Ascending aorta (tissue), 2 donors: Measurements from ENCODE around the gene INTS11. TPM values are rescaled to one million over a fixed set of nuclear protein-coding genes. Genes with fewer than 3 reads are reported as not detected.
A peak's percentile ranks its signal among the peaks of the same experiment; 100 is the strongest.

Experiments used
- DNase-seq, 2 donors: peaks; one replicate each; pipeline ENCODE4 v3.0.0-alpha.2; 2019; ENCODE audit warnings: low spot score in 2 of 2
- H3K27ac ChIP-seq, 2 donors: fragments of 200-600 bp; sonication (generic); one replicate each; pipeline ENCODE4 v1.5.1; 2016 to 2017; ENCODE audit warnings: mild to moderate bottlenecking in 1 of 2
- H3K27me3 ChIP-seq: fragments of 200-600 bp; sonication (generic); one replicate; pipeline ENCODE4 v1.5.1; 2017
- H3K36me3 ChIP-seq, 2 donors: fragments of 200-600 bp; sonication (generic); one replicate each; pipeline ENCODE4 v1.5.1; 2016
- H3K4me1 ChIP-seq, 2 donors: fragments of 200-600 bp; sonication (generic); one replicate each; pipeline ENCODE4 v1.5.1; 2016 to 2017; ENCODE audit warnings: mild to moderate bottlenecking in 1 of 2
- H3K4me3 ChIP-seq, 2 donors: fragments of 200-600 bp; sonication (generic); one replicate each; pipeline ENCODE4 v1.5.1; 2016 to 2017; ENCODE audit warnings: mild to moderate bottlenecking in 1 of 2
- H3K9me3 ChIP-seq, 2 donors: fragments of 200-600 bp; sonication (generic); one replicate each; pipeline ENCODE4 v1.5.1; 2016
- intact Hi-C: fragments of 100-400 bp; cut with DNase I; formaldehyde crosslinking; loops from one replicate; pipeline ENCODE4 v1.15.1; 2023
- total RNA-seq: library from RNA; depleted of rRNA; stranded (reverse); fragments of >200 nt; gene quantifications from one replicate; pipeline ENCODE4 v1.1.0, GENCODE V29; 2016
- TF ChIP-seq, protein P1 (sequence below), 3 experiments: fragments of 200-600 bp in 2 of 3; fragments of 450-650 bp in 1 of 3; sonication (generic) in 2 of 3; IDR thresholded peaks; one replicate each; pipeline ENCODE4 v1.5.1; 2016 to 2019; ENCODE audit warnings: antibody characterized with exemption in 3 of 3, mild to moderate bottlenecking in 1 of 3, moderate library complexity in 1 of 3

INTS11 gene
- total RNA-seq, 1 donor from 2014 or later = 214 TPM

DNA sequence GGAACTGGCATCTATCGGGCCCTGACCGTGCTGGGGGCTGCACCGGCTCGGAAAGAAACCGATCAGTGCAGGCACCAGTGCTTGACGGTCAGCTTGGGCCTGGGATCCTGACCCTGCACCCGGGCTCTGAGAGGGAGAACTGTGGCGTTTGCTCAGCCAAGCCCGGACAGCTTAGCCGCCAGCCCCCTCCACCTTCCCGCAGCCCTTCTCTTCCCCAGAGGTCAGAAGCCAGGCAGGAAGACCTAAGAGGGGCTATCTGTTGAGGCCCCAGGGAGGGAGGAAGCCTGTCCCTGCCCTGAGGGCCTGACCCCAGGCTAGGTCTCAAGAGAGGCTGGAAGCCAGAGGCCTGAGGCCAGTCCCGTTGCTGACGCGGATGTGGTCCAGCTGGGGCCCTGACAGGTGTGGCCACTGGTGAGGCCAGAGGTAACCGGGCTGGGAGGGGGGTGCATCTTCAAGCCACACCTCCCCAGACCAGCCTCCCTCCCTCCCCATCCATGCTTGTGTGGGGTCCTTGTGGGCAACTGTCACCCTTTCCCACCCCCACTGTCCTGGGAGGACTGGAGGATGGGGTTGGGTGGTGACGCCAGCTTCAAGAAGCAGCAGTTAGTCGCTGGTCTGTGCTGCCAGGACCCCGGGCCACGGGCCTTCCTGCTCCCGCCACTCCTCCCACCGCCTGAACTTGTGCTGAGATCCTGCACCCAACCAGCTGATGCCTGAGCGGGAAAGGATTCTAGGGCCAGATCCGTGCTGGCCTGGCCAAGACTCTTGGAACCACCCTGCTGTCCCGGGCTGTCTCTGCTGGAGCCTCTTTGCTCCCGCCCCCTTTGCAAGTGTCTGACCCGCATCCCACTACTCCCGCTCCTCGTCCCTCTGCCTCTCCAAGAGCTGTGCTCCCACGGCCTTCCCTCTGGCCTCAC, 27.3 kb upstream of the INTS11 start:
- TF ChIP-seq, protein P1, sequence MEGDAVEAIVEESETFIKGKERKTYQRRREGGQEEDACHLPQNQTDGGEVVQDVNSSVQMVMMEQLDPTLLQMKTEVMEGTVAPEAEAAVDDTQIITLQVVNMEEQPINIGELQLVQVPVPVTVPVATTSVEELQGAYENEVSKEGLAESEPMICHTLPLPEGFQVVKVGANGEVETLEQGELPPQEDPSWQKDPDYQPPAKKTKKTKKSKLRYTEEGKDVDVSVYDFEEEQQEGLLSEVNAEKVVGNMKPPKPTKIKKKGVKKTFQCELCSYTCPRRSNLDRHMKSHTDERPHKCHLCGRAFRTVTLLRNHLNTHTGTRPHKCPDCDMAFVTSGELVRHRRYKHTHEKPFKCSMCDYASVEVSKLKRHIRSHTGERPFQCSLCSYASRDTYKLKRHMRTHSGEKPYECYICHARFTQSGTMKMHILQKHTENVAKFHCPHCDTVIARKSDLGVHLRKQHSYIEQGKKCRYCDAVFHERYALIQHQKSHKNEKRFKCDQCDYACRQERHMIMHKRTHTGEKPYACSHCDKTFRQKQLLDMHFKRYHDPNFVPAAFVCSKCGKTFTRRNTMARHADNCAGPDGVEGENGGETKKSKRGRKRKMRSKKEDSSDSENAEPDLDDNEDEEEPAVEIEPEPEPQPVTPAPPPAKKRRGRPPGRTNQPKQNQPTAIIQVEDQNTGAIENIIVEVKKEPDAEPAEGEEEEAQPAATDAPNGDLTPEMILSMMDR (IDR thresholded peaks at IDR 0.05) = no peak
- peaks cover 18 to 62% of the 10 kb centered on the region in 2 donors for H3K4me1 ChIP-seq
- no peaks in the 10 kb centered on the region for H3K27me3 ChIP-seq
- no peaks in the 10 kb centered on the region for H3K9me3 ChIP-seq
- peak overlapping the region in 1 of 2 donors; percentile 23 for H3K4me3 ChIP-seq
- intact Hi-C loops = no loop called here
- no peak for DNase-seq
- H3K36me3 ChIP-seq = peaks cover 14 to 19% of the 10 kb centered on the region in 2 donors
- peak overlapping the region; percentile 54 to 69 for H3K27ac ChIP-seq

DNA sequence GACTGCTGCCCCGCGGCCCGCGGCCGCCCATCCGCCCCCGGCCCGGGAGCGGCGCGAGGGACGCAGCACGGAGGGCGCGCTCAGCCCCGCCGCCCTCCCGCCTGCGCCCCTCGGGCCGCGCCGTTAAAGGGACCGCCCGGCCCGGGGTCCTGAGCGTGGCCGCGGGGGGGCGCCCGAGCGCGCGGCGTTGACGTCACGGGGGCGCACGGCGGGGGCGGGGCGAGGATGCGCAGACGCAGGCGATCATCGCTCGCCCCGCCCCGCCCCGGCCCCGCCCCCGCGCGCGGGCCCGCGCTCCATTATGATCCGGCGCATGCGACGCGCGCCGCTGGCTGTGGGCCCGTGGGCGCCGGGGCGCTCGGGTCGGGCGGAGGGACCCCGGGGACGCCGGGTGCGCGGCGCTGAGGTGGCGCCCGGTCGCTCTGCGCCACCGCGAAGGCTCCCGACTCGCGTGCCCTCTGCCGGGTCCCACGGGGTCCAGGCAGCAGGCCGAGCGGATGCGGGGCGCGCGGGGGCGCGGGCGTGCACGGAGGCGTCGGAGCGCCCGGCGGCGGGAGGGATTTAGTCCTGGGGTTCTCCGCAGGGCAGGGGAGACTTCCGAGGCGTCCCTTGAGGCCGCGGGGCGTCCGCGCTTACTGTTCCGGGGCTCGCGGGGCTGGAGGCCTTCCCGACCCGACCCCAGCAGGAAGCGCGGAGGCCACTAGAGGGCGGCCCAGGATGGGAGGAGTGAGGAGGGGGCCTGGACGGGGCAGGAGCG, 25.0 kb upstream of the INTS11 start, which contains the start of gene DVL1:
Gene DVL1, minus strand, starts transcription at position 163 of the 757 bp plus-strand sequence. CDS start 353 bp downstream, outside the sequence.
- H3K4me1 ChIP-seq = peaks cover 7 to 54% of the 10 kb centered on the region in 2 donors
- TF ChIP-seq, protein P1 (IDR thresholded peaks at IDR 0.05) = peak; percentile 52 to 75 (median 68)
- H3K4me3 ChIP-seq = peak within 1 kb of the TSS; percentile 91 to 93
- peak within 1 kb of the TSS; percentile 69 to 79 for H3K27ac ChIP-seq
- intact Hi-C loops = loop anchor here (1.0 to 2.0 kb wide), 4 partner anchors 25 to 57 kb away; partner anchors contain the start of genes AURKAIP1, CPTP, INTS11 and MRPL20
- peaks cover 10 to 15% of the 10 kb centered on the region in 2 donors for H3K36me3 ChIP-seq
- H3K27me3 ChIP-seq = no peaks in the 10 kb centered on the region
- H3K9me3 ChIP-seq = no peaks in the 10 kb centered on the region
- DNase-seq = peak in 1 of 2 donors; percentile 83

DNA sequence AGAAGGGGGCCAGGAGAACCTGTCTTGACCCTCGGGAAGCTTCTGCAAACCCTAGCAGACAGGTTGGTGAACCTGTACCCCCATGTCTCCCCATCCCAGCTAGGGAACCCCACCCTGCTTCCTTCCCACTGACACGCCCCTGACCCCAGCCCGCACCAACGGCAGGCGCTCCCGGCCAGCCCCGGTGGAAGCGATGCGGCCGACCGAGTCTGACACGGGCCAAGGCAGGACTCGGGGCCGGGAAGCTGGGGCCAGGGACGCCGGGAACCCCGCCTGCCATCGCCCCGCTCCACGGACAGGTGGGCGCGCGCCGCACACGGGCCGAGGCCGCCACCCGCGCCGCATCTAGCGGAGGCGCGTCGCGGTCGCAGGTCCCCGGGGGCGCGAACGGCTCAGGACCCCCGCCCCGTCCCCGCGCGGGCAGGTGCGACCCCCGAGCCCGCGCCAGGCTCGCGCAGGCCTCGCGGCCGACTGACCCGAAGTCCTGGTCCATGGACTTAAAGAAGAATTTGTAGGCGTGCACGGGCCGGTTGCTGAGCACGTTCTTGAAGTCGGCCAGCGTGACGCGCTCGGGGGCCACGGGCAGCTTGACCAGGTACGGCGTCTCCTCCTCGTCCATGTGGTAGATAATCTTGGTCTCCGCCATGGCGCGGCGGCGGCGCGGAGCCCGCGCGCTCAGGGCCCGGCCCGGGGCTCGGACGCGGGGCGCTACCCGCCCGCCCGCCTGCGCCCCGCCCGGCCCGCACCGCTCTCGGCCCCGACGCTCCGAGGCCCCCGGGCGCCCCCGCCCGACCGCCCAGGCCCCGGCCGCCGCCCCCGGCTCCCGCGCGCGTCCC, 24.2 kb upstream of the INTS11 start:
- H3K4me1 ChIP-seq = peaks cover 7 to 48% of the 10 kb centered on the region in 2 donors

DNA sequence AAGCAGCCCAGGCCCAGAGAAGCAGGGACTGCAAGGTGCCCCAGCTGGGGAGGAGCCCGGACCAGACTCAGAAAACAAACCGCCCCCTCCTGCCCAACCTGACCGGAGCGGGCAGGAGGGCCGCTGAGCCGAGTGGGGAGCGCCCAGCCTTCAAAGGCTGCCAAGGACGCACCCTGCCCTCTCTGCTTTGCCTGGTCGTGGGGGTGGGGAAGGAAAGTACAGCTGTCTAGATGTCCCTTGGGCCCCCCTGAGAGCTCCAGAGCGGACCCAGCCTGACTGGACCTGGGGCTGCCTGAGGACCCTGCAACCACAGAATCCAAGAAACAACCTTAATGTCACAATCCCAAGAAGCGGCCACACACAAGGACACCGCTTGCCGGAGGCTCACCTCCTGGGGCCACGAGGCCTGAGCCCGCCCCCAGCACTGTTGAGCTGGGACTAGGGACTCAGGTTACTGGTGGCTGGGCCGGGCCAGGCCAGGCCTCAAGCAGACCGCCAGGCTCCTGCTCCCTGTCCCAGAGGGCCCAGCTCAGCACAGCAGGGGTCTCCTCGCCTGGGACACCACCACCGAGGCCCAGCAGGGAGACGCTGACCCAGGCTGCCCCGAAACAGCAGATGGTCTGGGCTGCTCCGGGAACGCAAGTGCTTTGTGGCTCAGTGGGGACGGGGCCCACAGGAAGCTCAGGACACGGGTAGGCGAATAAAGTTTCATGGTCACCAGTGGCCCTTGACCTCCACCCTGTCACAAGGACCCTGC, 23.4 kb upstream of the INTS11 start:
- no peak for DNase-seq
- H3K36me3 ChIP-seq = no peaks in the 10 kb centered on the region
- H3K27me3 ChIP-seq = no peaks in the 10 kb centered on the region
- H3K4me3 ChIP-seq = peak overlapping the region; percentile 91 to 93
- TF ChIP-seq, protein P1 (IDR thresholded peaks at IDR 0.05) = no peak
- H3K27ac ChIP-seq = peak overlapping the region; percentile 6 to 15
- intact Hi-C loops = loop anchor here (2.0 kb wide), 2 partner anchors 39 to 59 kb away; partner anchors contain the start of genes MRPL20 and PUSL1
- H3K4me1 ChIP-seq = peaks cover 7 to 44% of the 10 kb centered on the region in 2 donors
- H3K9me3 ChIP-seq = no peaks in the 10 kb centered on the region

More for the DNA sequence above, 24.2 kb upstream of the INTS11 start:
- H3K36me3 ChIP-seq = peaks cover 2 to 7% of the 10 kb centered on the region in 2 donors
- peak overlapping the region; percentile 15 to 17 for H3K27ac ChIP-seq
- H3K9me3 ChIP-seq = no peaks in the 10 kb centered on the region
- no peaks in the 10 kb centered on the region for H3K27me3 ChIP-seq
- DNase-seq = no peak
- TF ChIP-seq, protein P1 (IDR thresholded peaks at IDR 0.05) = no peak
- peak overlapping the region; percentile 91 to 93 for H3K4me3 ChIP-seq
- intact Hi-C loops = loop anchor here (1.0 to 2.0 kb wide), 4 partner anchors 24 to 58 kb away; partner anchors contain the start of genes AURKAIP1, CPTP, INTS11 and MRPL20
